ENCODE data around the gene NHSL1.

GRCh38 chr6:138430361-138431145 is 68.7 kb downstream of the NHSL1 start:
- no peak for TF ChIP-seq CTCF (IDR thresholded peaks at IDR 0.05; ENCODE audit: insufficient read depth, low read depth, low read length)
- no peak for TF ChIP-seq EZH2 (IDR thresholded peaks at IDR 0.05; ENCODE audit: insufficient read depth, low read length)

Measured in astrocyte (in vitro differentiated cells and primary cell).